Ecto neural progenitor cell (in vitro differentiated cells): ENCODE measurements around the gene ARHGAP12.
"Not testable (repeated sequence)": the region's sequence is repeated elsewhere in the genome, so short reads cannot be mapped to it uniquely, and the experiment has no call there.

ENCODE experiments used
- DNase-seq: peaks from one replicate; pipeline ENCODE4 v3.0.0-alpha.2; 2018; ENCODE audit warnings: low spot score

ARHGAP12 gene

DNA sequence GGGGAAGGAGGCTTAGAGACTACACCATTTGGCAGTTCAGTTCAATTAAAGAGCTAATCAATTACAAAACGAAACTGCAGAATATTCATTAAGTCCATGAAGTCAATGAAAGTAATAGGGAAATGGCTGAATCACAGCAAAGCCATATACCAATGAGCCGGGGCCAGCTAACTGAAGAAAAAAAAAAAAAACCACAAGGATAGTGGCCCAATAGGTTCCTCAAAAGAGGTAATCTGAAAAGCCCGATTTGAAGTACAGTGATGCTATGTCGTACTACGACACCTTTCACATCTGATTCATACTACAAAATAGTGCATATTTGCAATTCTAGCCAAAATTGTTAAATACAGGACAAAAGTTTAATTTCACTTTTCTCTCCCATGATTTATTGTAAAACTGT is 2.5 kb downstream of the ARHGAP12 start:
- DNase-seq: no peak

DNA sequence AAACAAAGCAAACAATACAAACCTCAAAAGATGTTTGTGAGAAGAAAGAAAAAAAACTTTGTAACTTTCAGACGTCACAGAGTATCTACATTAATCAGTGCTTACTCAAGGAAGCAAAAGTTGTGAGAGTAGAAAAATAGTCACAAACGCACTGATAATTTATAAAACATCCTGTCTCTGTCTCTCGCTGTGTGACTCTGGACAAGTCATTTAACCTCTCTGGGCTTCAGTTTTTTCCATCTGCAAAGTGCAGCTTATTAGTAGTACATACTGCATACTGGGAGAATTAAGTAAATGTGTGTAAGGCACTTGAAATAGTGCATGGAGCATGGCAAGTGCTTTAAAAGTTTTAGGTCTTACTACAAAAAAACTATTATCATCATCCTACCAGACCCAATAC is 3.8 kb downstream of the ARHGAP12 start:
- DNase-seq: no peak

DNA sequence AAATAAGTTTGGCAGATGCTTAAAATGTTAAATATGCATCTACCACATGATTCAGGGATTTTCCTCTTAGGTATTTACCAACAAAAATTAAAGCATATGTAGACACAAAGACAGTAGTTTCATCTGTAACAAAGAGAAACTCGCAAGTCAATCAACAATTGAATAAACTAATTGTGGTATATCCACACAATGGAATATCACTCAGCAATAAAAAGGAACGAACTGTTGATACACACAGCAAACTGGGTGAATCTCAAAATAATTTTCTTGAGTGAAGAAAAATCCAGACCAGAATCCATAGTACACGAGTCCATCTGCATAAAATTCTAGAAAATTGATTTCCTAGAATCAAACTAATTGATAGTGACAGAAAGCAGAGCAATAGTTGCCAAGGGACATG is 5.2 kb downstream of the ARHGAP12 start:
- DNase-seq: no peak

DNA sequence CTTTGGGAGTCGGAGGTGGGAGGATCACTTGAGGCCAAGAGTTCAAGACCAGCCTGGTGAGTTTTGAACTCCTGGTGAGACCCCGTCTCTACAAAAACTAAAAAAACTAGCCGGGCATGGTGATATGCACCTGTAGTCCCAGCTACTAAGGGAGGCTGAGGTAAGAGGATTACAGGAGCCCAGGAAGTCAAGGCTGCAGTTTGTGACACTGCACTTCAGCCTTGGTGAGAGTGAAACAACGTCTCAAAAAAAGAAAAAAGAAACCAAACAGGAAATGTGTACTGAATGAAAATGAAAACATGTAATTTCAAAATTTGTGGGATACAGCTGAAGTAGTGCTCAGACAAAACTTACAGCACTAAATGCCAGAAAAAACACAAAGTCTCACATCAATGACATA is 7.6 kb downstream of the ARHGAP12 start:
- DNase-seq: no peak

DNA sequence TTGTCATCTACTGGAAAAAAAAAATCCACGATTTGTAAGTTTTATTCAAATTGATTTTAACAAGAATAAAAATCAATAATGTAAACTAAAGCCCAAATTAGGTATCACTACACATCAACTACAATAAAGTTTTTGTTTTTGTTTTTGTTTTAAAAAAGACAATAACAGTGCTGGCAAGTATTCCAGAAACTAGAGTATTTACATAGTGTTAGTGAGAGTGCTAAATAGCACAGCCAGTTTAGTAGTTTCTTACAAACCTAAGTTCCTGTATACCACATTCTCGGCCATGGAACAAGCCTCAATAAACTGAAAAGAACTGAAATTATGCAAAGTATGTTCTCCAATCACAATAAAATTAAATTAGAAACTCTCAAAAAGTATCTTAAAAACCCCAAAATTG is 8.1 kb downstream of the ARHGAP12 start:
- DNase-seq: no peak

DNA sequence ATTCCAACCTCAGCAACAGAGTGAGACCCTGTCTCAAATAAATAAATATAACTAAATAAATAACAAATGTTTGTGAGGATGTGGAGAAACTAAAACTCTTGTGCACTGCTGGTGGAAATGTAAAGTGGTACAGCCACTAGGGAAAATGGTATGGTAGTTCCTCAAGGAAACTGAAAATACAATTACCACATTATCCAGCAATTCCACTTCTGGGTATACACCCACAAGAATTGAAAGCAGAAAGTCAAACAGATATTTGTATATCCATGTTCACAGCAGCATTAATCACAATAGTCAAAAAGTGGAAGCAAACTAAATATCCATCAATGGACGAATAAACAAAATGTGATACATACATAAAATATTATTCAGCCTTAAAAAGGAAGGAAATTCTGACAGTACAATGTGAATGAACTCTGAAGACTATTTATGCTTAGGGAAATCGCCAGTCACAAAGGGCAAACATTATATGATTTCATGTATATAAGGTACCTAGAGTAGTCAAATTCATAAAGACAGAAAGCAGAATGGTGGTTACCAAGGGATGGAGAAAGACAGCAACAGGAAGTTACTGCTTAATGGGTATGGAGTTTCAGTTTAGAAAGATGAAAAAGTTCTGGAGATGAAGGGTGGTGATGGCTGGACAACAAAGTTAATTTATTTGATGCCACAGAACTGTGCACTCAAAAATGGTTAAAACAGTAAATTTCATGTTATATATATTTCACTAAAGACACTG is 9.8 kb downstream of the ARHGAP12 start:
- no peak for DNase-seq

DNA sequence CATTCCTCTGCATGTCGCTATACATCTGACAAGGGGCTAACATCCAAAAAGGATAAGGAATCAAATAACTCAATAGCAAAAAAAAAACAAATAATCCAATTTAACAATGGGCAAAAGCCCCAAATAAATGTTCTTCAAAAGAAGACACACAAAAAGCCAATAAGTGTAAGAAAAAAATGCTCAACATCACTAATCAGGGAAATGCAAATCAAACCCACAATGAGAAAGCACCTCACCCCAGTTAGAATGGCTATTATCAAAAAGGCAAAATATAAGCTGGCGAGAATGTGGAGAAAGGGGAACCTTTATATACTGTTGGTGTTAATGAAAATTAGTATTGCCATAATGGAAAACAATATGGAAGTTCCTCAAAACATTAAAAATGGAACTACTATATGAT is 14.3 kb downstream of the ARHGAP12 start:
- DNase-seq: no peak

DNA sequence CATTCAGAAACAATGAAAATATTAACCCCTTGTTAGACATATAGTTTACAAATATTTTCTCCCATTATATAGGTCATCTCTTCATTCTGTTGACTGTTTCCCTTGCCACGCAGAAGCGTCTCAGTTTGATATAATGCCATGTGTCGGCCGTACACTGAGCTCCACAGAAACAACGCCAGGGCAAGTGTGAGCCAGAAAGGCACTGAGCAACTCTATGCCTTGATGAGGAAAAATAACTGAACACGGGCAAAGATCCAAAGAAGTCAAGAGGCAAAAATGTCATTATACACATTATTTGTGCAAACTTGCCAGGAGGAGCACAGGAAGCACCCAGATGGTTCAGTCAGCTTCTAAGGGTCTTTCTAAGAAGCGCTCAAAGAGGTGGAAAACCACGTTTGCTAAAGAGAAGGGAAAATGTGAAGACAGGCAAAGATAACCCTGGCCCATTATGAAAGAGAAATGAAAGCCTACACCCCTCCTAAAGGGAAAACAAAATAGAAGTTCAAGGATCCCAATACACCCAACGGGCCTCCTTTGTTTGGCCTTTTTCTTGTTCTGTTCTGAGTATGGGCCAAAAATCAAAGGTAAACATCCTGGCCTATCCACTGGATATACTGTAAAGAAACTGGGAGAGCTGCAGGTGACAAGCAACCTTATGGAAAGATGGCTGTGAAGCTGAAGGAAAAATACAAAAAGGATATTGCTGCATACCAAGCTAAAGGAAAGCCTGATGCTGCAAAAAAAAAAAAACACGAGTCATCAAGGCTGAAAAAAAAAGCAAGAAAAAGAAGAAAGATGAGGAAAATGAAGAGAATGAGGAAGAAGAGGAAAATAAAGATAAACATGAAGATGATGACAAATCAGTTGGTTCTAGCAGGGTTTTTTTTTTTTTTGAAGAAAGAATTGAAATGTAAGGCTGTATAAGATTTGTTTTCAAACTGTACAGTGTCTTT is 15.5 kb downstream of the ARHGAP12 start:
- DNase-seq: no peak

DNA sequence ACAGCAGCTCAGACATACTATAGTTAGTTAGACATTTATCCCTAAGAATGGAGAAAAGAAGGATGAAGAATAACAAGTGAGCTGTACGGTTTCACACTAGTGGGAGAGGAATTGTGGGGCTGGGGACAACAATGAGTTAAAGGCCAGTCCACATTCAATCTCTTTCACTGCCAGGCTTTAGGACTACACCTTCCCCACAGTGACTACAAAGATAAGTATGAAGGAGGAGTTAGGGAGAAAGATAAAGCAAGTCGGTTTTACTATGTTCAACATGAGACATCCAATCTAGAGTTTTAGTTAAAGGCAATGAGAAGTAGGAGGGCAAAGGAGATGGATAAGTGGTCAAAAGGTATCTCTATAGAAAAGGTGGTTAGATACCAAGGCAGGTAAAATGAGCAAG is 16.3 kb downstream of the ARHGAP12 start:
- DNase-seq: no peak

DNA sequence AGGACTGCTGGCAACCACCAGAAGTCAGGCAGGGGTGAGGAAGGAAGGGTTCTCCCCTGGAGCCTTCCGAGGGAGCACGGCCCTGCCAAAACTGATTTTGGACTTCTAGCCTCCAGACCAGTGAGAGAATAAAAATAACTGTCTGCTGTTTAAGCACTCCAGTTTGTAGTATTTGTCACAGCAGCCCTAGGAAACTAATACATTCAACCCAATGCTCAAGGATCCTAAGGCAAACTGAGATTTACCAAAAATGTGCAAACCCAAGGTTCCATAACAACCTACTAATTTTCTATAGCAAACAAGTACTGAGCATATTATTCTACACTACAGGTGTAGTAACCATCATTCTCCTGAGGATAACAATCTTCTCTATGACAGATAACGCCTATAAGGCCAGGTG is 18.6 kb downstream of the ARHGAP12 start:
- DNase-seq: no peak

DNA sequence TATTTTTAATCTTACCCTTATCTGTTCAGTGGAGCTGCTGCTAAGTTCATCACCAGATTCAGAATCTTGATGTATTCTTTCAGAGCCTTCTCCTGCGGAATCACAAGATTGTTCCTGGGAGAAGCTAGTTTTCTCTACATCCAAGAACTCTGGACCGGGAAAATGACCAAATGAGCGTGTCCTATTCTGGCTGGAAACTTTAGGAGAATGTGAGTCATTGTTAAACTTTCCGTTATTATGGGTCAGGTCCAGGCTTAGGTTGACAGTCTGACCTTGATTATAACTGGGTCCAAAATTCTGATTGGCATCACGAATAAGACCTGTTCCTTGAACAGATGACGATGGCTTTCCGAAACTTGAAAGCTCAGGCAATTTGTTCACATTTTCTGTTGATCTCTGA is 20.5 kb downstream of the ARHGAP12 start:
- no peak for DNase-seq

DNA sequence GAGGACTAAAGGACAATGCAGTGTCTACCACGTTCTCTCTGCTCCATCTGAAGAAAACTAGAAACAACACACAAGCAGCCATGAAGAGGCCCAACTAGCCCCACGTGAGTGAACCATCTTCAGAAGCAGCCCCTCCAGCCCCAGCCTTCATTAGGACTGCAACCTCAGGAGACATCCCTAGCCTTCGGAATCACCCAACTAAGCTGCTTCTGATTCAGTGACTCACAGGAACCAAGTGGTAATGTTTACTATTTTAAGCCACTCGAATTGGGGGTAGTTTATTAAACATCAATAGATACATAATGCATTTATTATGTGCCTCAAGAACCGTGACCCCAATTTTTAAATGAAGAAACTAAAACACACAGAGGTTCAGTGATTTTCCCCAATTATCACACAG is 22.6 kb downstream of the ARHGAP12 start:
- no peak for DNase-seq

DNA sequence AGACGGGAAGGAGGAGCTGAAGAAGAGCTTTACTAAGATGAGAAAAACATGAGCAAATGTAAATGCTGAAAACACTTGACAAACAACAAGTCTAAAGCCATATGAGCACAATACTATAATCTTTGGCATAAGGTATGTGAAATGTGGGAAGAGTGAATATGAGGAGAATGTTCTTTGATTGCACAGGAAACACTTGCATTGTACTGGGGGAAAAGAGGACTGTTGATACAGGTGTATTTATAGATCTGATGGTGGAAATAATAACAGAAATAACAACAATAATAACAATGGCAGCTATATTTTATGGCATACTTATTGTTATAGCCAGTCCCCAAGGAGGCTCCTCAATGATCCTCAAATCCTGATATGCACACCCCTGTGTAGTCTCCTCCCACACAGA is 23.0 kb downstream of the ARHGAP12 start:
- DNase-seq: no peak

DNA sequence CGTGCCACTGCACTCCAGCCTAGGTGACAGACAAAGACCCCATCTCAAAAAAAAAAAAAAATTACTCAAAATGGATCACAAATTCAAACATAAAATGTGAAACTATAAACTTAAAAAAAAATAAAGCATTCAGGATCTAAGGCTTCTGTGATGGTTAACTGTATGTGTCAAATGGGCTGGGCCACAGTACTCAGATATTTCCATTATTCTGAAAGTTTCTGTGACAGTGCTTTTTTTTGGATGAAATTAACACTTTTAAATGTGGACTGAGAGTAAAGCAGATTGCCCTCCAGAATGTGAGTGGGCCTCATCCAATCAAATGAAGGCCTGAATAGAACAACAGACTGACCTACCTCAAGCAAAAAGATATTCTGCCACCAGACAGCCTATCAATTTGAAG is 26.0 kb downstream of the ARHGAP12 start:
- no peak for DNase-seq

DNA sequence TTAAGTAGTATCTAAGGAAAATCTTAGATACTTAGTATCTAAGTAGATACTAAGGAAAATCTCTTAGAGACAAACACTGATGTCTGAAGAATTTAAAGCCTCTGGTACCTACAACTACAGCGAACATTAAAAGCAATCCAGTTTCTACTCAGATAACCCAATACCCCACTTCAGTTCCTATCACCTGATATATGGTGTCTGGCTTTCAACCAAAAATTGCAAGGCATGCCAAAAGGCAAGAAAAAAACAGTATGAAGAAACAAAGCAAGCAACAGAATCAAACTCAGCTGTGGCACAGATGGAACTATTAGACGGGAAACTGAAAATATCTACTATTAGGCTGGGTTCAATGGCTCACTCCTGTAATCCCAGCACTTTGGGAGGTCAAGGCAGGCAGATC is 31.1 kb downstream of the ARHGAP12 start:
- no peak for DNase-seq

DNA sequence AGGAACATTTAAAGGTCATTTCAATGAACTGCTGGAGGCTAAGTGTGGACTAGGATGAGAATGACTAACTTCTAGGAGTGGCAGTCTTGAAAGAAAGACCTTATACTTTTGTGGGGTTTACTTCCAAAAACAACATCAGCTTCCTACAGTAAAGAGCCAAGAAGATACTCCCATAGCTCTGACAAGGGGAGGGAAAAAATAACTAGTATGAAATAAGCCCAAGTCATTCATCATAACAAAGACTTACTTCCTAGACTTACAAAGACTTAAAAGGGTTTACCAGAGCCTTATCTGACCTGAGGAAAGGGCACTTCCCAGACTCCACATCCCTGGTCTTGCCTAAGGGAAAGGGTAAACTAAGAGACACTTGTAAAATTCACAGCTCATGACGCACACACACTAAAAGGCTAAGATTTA is 31.7 kb downstream of the ARHGAP12 start:
- no peak for DNase-seq

DNA sequence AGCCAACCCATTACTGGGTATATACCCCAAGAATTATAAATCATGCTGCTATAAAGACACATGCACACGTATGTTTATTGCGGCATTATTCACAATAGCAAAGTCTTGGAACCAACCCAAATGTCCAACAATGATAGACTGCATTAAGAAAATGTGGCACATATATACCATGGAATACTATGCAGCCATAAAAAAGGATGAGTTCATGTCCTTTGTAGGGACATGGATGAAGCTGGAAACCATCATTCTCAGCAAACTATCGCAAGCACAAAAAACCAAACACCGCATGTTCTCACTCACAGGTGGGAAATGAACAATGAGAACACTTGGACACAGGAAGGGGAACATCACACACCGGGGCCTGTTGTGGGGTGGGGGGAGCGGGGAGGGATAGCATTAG is 32.9 kb downstream of the ARHGAP12 start:
- not testable (repeated sequence) for DNase-seq

DNA sequence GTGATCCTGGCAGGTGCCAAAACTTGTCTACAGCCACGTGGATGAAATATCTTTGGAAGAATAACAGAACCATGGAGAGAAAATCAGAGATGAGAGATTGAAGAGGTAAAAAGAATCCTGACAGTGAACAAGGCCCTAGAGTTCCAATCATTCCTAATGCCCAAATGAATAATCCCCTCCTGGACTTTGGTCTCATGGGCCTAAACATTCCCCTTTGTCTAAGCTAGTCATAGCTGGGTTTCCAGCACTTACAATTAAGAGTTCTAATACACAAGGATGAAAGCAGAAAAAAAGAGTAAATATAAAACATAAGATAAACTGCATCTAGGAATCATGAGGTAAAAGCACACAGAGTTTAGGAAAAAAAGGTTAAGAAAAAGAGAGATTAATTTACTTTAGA is 40.2 kb downstream of the ARHGAP12 start:
- DNase-seq: no peak

DNA sequence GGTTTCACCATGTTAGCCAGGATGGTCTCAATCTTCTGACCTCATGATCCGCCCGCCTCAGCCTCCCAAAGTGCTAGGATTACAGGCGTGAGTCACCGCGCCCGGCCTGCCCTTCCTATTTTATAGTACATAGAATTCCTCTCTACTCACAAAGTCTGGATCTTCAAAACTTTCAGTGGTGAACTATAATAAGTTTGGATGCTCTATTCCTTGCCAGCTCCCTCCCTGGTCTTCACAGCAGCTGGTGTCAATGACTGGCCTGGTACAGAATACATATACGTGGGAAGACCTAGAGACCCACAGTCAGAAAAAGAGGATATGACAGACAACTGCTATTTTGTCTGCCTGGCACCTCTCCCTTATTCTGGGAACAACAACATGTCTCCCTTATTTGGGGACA is 40.8 kb downstream of the ARHGAP12 start:
- no peak for DNase-seq

DNA sequence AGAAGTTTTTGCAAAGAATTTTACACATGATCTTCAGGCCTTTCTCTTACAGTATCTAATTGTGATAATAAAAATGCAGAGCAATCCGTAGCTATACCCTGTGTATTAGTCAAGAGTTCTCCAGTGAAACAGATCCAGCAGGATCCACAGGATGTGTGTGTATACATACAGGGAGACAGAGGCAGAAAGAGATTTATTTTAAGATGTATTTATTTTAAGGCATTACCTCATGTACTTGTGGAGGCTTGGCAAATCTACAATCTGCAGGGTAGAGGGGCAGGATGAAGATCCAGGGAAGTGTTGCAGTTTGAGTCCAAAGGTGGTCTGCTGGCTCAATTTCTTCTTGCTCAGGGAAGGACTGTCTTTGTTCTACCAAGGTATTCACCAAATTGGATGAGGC is 41.7 kb downstream of the ARHGAP12 start:
- DNase-seq: no peak

DNA sequence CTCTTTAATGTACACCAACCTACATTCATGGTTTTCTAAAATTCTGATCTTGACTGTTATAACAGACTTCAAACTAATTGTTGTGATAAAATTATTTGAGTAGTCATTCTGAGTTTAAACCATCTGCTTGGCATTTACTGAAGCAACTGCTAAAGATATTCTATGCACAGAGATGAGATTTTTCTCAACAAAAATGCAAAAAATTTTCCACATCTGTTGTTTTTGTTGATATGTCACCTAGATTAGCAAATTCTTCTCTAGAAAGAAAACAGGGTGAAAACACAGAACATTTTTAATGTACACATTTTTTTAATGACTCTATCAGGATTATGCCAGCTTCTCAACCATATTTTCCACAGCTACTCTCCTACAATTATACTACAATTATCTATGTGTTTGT is 42.7 kb downstream of the ARHGAP12 start:
- DNase-seq: no peak

DNA sequence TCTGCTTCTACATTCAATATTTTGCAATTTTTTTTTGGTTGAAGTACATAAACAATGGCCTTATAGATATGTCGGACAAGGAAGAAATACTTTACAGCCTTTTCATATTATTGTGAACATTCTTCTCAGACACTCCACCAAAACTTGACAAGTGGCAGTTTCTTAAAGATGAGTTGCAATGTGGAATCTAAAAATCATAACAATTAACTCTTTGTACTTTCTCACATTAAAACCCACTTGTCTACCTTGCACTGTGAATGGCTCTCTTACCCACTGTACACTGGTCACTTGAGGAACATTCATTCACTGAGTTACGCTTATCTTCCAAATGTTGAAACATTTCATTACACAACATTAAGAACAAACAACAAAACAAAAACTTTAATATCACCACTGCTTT is 44.2 kb downstream of the ARHGAP12 start:
- DNase-seq: no peak

DNA sequence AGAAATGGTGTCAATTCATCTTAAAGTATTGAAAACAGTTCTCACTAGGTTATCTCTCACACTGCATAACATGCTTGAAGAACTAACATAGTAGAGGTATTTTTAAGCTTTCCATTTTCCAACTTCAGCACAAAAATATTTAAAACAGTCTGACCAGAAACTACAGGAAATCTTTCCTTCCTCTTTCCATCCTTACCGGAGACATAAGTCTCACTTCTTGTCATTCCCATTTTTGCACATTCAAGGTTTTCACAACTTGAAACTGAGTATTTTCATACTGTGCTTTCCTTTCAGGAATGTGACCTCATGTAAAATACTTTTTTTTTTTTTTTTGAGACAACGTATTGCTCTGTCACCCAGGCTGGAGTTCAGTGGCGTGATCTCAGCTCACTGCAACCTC is 45.2 kb downstream of the ARHGAP12 start:
- DNase-seq: no peak

DNA sequence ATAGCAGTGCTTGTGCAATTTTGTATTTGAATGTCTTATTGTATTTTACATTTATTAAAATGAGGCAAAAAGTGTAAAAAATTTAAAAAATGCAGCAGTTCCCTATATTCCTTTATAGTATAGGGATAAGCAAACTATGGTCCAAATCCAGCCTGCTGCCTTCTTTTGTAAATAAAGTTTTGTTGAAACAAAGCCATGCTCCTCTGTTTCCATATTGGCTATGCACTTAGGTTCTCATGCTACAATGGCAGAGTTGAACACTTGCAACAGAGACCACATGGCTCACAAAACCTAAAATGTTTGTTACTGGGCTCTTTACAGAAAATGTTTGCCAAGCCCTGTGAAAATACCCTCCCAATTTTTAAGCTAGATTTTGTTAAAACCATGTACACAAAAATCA is 50.1 kb downstream of the ARHGAP12 start:
- DNase-seq: no peak
